ENCODE results near the gene NDUFV1. TPM values are rescaled to one million over a fixed set of nuclear protein-coding genes. Genes with fewer than 3 reads are reported as not detected.

NDUFV1 gene
- total RNA-seq, 2 experiments from 2014 or later, result 223 to 224 TPM

- intact Hi-C loops (cut with DNase I, micrococcal nuclease), result no loop called here
- Histone ChIP-seq H3K27me3 (ENCODE audit: control insufficient read depth in 1 of 2, insufficient read depth in 2 of 2, low read length in 2 of 2) (peaks cover 0 to 3% of the 10 kb centered on the region in 2 experiments), H3K4me3 (ENCODE audit: low read length) (peak overlapping the region; percentile 43), H3K36me3 (ENCODE audit: insufficient read depth, low read length) (peaks cover 22% of the 10 kb centered on the region), H3K4me1 (ENCODE audit: insufficient read depth, low read length) (peaks cover 37% of the 10 kb centered on the region), H3K27ac (ENCODE audit: low read depth in 1 of 2, low read length in 2 of 2) (peak overlapping the region in 1 of 2 donors; percentile 44), H3K9me3 (ENCODE audit: control insufficient read depth in 1 of 2, insufficient read depth in 1 of 2, low read length in 2 of 2) (peaks cover 0 to 3% of the 10 kb centered on the region in 2 experiments)
- peaks cover 19% of the 10 kb centered on the region for H3K36me3 Mint-ChIP-seq (ENCODE audit: low read depth)
- H3K27me3 Mint-ChIP-seq, result no peaks in the 10 kb centered on the region
- no peaks in the 10 kb centered on the region for H3K9me3 Mint-ChIP-seq
- ATAC-seq (ENCODE audit: poor library complexity) (no peak), DNase-seq (peak in 4 of 14 experiments; percentile 37 to 54 (median 45))
- ChIA-PET POLR2A (interaction anchor here (0.8 kb wide), 1 partner anchor 13 kb away, joined by 3 read pairs; the partner anchor contains the start of gene NUDT8), CTCF (interaction anchor here (1.0 to 4.2 kb wide), 2 partner anchors 13 to 14 kb away, joined by 3 to 38 read pairs; partner anchors contain the start of gene NUDT8)
- H3K27ac Mint-ChIP-seq, result peak overlapping the region; percentile 96
- no peak for TF ChIP-seq CTCF (IDR thresholded peaks at IDR 0.05)
- H3K4me3 Mint-ChIP-seq, result peak overlapping the region; percentile 30
- peaks cover 28% of the 10 kb centered on the region for H3K4me1 Mint-ChIP-seq (ENCODE audit: low read depth)
Measured at GRCh38 chr11:67615728-67616430, 9.1 kb downstream of the NDUFV1 start.

GRCh38 chr11:67616431-67617242, 9.9 kb downstream of the NDUFV1 start:
- H3K4me3 Mint-ChIP-seq, result peak overlapping the region; percentile 45
- intact Hi-C loops (cut with DNase I, micrococcal nuclease), result no loop called here
- POLR2A ChIA-PET, result interaction anchor here (0.8 kb wide), 1 partner anchor 13 kb away, joined by 3 read pairs; the partner anchor contains the start of gene NUDT8

More at GRCh38 chr11:67616431-67617242, 9.9 kb downstream of the NDUFV1 start:
- no peak for TF ChIP-seq CTCF (IDR thresholded peaks at IDR 0.05)
- Mint-ChIP-seq H3K4me1 (ENCODE audit: low read depth) (peaks cover 28% of the 10 kb centered on the region), H3K27me3 (no peaks in the 10 kb centered on the region), H3K9me3 (no peaks in the 10 kb centered on the region), H3K36me3 (ENCODE audit: low read depth) (peaks cover 16% of the 10 kb centered on the region), H3K27ac (peak overlapping the region; percentile 96)
- H3K27ac ChIP-seq (ENCODE audit: low read depth in 1 of 2, low read length in 2 of 2), result no peak overlapping the region
- peaks cover 14% of the 10 kb centered on the region for H3K36me3 ChIP-seq (ENCODE audit: insufficient read depth, low read length)
- no peak for ATAC-seq (ENCODE audit: poor library complexity)
- CTCF ChIA-PET, result interaction anchor here (0.6 to 4.2 kb wide), 4 partner anchors 13 to 484 kb away, joined by 3 to 38 read pairs (median 4); partner anchors contain the start of gene NUDT8
- H3K4me1 ChIP-seq (ENCODE audit: insufficient read depth, low read length), result peaks cover 37% of the 10 kb centered on the region
- H3K27me3 ChIP-seq (ENCODE audit: control insufficient read depth in 1 of 2, insufficient read depth in 2 of 2, low read length in 2 of 2), result peaks cover 0 to 3% of the 10 kb centered on the region in 2 experiments
- peaks cover 0 to 3% of the 10 kb centered on the region in 2 experiments for H3K9me3 ChIP-seq (ENCODE audit: control insufficient read depth in 1 of 2, insufficient read depth in 1 of 2, low read length in 2 of 2)
- peak in 1 of 14 experiments; percentile 33 for DNase-seq
- H3K4me3 ChIP-seq (ENCODE audit: low read length), result peak overlapping the region; percentile 43

Data from CD4-positive, alpha-beta T cell (primary cell).